Gastroesophageal sphincter (tissue), 4 donors: Measurements from ENCODE around the gene ABRACL. TPM values are rescaled to one million over a fixed set of nuclear protein-coding genes. Genes with fewer than 3 reads are reported as not detected.
"Not testable (repeated sequence)": the region's sequence is repeated elsewhere in the genome, so short reads cannot be mapped to it uniquely, and the experiment has no call there.

Experiments used
- ATAC-seq: fragments of 150-250 bp; one replicate; pipeline ENCODE4 v1.9.1; 2016; ENCODE audit warnings: mild to moderate bottlenecking, moderate library complexity
- H3K27ac ChIP-seq, 4 donors: fragments of 200-600 bp; sonication (generic) in 3 of 4; 1 replicate in 3 of 4; 2 replicates in 1 of 4; pipeline ENCODE4 v1.5.1; 2016 to 2019
- H3K27me3 ChIP-seq: fragments of 200-600 bp; sonication (generic); one replicate; pipeline ENCODE4 v1.5.1; 2019
- H3K36me3 ChIP-seq, 2 donors: fragments of 200-600 bp; sonication (generic); one replicate each; pipeline ENCODE4 v1.5.1; 2019; ENCODE audit warnings: control low read depth in 1 of 2
- H3K4me1 ChIP-seq, 3 donors: fragments of 200-600 bp; sonication (generic); 1 replicate in 2 of 3; 2 replicates in 1 of 3; pipeline ENCODE4 v1.5.1; 2016 to 2019; ENCODE audit warnings: control low read depth in 2 of 3
- H3K4me3 ChIP-seq, 2 donors: fragments of 200-600 bp; sonication (generic); one replicate each; pipeline ENCODE4 v1.5.1; 2019; ENCODE audit warnings: mild to moderate bottlenecking in 1 of 2, moderate library complexity in 1 of 2
- H3K9me3 ChIP-seq, 3 donors: fragments of 200-600 bp; sonication (generic); one replicate each; pipeline ENCODE4 v1.5.1; 2017 to 2019; ENCODE audit warnings: control low read depth in 2 of 3
- EP300 ChIP-seq: sonication (generic); formaldehyde crosslinking; IDR thresholded peaks from one replicate; pipeline ENCODE4 v1.6.1; 2017; ENCODE audit warnings: antibody characterized with exemption, mild to moderate bottlenecking
- POLR2A ChIP-seq, 2 donors: fragments of 450-650 bp; IDR thresholded peaks; one replicate each; pipeline ENCODE4 v1.6.1; 2017; ENCODE audit warnings: antibody characterized with exemption in 2 of 2, mild to moderate bottlenecking in 2 of 2, moderate library complexity in 1 of 2
- POLR2AphosphoS5 ChIP-seq: sonication (generic); formaldehyde crosslinking; IDR thresholded peaks from one replicate; pipeline ENCODE4 v1.6.1; 2017; ENCODE audit warnings: antibody characterized with exemption
- WGBS, 2 donors: methylation state at CpG; one replicate each; pipeline ENCODE4 v1.1.5; 2018; ENCODE audit warnings: low coverage in 1 of 2; 5-methylcytosine and 5-hydroxymethylcytosine counted together
- total RNA-seq, 4 donors: library from RNA; depleted of rRNA; stranded (reverse); fragments of >200 nt; gene quantifications; one replicate each; pipeline ENCODE4 v1.1.0, GENCODE V29; 2016
- TF ChIP-seq, protein P1 (sequence below), 4 experiments: fragments of 200-600 bp in 2 of 4; fragments of 450-650 bp in 2 of 4; sonication (generic) in 1 of 4; IDR thresholded peaks; one replicate each; pipeline ENCODE4 v1.5.1; 2017 to 2019; ENCODE audit warnings: antibody characterized with exemption in 4 of 4, mild to moderate bottlenecking in 2 of 4, moderate library complexity in 2 of 4

ABRACL gene
- total RNA-seq, 4 donors from 2014 or later = 0.78 to 11.9 (median 8.4) TPM

DNA sequence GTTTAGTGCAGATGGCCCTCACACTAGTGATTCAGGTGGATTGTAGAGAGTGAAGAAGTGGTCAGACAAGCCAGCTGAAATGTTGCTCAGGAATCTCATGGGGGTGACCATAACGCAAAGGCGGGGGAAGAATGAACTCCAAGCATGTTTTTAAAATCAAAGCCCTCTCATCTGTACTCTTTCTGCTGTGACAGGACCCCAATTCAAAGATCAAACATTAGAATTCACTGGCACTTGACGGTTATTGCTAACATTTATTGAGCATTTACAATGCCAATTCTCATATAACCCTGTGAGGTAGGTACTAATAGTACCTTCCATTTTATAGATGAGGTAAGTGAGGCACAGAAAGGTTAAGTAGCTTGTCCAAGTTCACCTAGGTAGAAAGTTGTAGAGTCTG is 15.7 kb downstream of the ABRACL start:
- 91% methylated on average over 3 of the region's 3 CpGs; no CpG with 5 or more reads in 1 of the 2 donors for WGBS, 2 donors

DNA sequence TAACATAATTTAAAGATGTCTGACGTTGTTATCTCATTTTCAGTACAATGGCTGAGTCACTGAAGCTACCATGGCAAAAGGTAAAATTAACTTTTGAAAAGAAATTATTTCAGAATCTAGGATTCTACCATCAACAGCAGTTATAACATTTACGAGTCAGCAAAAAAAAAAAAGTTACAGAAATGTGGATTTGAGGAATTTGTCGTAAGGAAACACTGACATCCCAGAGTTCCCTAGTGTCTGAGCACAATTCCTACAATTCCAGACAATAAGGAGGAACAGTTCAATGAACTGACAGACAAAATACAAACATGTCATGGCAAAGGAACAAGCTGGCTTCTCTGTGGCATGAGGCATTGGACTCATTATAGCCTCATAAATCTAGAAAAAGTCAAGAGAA is 19.1 kb downstream of the ABRACL start:
- Histone ChIP-seq H3K9me3 (no peaks in the 10 kb centered on the region), H3K4me3 (no peak overlapping the region), H3K27me3 (no peaks in the 10 kb centered on the region), H3K27ac (no peak overlapping the region), H3K4me1 (no peaks in the 10 kb centered on the region), H3K36me3 (no peaks in the 10 kb centered on the region)
- TF ChIP-seq POLR2A (IDR thresholded peaks at IDR 0.05) = no peak
- no peak for TF ChIP-seq EP300
- TF ChIP-seq POLR2AphosphoS5 = no peak
- TF ChIP-seq, protein P1, sequence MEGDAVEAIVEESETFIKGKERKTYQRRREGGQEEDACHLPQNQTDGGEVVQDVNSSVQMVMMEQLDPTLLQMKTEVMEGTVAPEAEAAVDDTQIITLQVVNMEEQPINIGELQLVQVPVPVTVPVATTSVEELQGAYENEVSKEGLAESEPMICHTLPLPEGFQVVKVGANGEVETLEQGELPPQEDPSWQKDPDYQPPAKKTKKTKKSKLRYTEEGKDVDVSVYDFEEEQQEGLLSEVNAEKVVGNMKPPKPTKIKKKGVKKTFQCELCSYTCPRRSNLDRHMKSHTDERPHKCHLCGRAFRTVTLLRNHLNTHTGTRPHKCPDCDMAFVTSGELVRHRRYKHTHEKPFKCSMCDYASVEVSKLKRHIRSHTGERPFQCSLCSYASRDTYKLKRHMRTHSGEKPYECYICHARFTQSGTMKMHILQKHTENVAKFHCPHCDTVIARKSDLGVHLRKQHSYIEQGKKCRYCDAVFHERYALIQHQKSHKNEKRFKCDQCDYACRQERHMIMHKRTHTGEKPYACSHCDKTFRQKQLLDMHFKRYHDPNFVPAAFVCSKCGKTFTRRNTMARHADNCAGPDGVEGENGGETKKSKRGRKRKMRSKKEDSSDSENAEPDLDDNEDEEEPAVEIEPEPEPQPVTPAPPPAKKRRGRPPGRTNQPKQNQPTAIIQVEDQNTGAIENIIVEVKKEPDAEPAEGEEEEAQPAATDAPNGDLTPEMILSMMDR (IDR thresholded peaks at IDR 0.05) = no peak
- ATAC-seq = no peak
- WGBS, 2 donors = 71 to 80% methylated on average over 3 of the region's 3 CpGs

More for the DNA sequence above, 15.7 kb downstream of the ABRACL start:
- Histone ChIP-seq H3K4me3 (no peak overlapping the region), H3K9me3 (no peaks in the 10 kb centered on the region), H3K36me3 (peaks cover 0 to 21% of the 10 kb centered on the region in 2 donors), H3K4me1 (no peaks in the 10 kb centered on the region), H3K27ac (no peak overlapping the region), H3K27me3 (no peaks in the 10 kb centered on the region)
- ATAC-seq = no peak
- TF ChIP-seq EP300 (no peak), POLR2AphosphoS5 (no peak), POLR2A (IDR thresholded peaks at IDR 0.05) (no peak)
- TF ChIP-seq, protein P1 (IDR thresholded peaks at IDR 0.05) = no peak

DNA sequence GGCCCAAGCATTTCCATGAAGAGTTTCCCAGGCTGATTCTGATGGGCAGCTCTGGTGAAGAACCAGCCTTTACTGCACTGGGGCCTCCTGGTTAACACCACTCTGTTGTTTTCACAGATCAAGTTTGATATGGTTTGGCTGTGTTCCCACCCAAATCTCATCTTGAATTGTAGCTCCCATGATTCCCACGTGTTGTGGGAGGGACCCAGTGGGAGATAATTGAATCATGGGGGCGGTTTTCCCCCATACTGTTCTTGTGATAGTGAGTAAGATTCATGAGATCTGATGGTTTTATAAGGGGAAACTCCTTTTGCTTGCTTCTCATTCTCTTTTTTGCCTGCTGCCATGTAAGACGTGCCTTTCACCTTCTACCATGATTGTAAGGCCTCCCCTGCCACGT is 20.4 kb downstream of the ABRACL start:
- not testable (repeated sequence) for H3K4me3 ChIP-seq, ATAC-seq, H3K4me1 ChIP-seq, H3K27me3 ChIP-seq, H3K36me3 ChIP-seq, H3K9me3 ChIP-seq, H3K27ac ChIP-seq
- WGBS, 2 donors = 75 to 82% methylated on average over 4 of the region's 4 CpGs

DNA sequence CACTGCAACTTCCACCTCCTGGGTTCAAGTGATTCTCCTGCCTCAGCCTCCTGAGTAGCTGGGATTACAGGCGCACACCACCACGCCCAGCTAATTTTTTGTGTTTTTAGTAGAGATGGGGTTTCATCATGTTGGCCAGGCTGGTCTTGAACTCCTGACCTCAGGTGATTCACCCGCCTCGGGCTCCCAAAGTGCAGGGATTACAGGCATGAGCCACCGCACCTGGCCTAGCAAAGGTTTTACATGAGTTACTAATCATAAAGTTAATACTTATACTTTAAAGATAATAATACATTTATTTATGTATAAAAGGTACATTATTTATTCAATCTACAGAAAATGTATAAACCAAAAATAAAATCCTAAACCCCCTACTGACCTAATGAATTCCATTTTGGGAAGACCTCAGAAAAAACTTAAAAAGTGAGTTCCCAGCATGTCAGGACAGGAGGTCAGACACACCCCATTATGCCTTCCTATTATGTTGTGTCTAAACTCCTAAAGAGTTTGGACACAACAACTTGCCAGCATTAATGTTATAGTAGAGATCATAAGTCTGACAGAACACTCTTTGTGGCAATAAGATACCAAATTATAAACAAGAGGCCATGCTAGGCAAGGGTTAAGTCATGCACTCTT is 21.7 kb downstream of the ABRACL start:
- 100% methylated on average over 2 of the region's 5 CpGs for WGBS, 2 donors
- ATAC-seq, H3K4me1 ChIP-seq, H3K4me3 ChIP-seq, H3K9me3 ChIP-seq, H3K27ac ChIP-seq, H3K27me3 ChIP-seq, H3K36me3 ChIP-seq: not testable (repeated sequence)

DNA sequence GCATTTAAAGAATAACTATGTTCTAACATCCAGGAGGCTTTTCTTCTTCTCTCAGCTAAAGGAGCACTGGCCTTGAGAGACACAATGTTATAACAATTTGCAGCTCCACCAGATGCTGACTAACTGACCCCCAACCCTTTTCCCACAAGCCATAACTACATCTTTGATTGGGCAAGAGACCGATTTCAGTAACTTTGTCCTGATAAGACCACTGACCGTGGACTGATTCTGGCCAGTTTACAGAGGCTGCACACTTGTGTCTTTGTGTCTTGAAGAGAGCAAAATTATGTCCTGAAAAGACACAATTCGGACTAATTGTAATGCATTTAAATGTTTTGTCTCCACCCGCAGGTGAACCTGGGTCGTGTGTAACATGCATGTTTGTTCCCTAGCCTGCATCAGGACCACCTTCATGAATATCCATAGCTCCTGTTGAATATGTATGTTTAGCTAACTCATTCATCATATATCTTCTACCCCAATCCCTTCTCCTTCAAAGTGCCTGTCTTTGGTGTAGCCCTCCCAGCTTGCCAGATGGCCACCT is 22.3 kb downstream of the ABRACL start:
- Histone ChIP-seq H3K36me3 (no peaks in the 10 kb centered on the region), H3K27ac (no peak overlapping the region), H3K4me3 (no peak overlapping the region), H3K9me3 (no peaks in the 10 kb centered on the region), H3K27me3 (no peaks in the 10 kb centered on the region), H3K4me1 (no peaks in the 10 kb centered on the region)
- TF ChIP-seq EP300 (no peak), POLR2AphosphoS5 (no peak), POLR2A (IDR thresholded peaks at IDR 0.05) (no peak)
- TF ChIP-seq, protein P1 (IDR thresholded peaks at IDR 0.05) = no peak
- 77 to 88% methylated on average over 5 of the region's 5 CpGs for WGBS, 2 donors
- ATAC-seq = no peak

DNA sequence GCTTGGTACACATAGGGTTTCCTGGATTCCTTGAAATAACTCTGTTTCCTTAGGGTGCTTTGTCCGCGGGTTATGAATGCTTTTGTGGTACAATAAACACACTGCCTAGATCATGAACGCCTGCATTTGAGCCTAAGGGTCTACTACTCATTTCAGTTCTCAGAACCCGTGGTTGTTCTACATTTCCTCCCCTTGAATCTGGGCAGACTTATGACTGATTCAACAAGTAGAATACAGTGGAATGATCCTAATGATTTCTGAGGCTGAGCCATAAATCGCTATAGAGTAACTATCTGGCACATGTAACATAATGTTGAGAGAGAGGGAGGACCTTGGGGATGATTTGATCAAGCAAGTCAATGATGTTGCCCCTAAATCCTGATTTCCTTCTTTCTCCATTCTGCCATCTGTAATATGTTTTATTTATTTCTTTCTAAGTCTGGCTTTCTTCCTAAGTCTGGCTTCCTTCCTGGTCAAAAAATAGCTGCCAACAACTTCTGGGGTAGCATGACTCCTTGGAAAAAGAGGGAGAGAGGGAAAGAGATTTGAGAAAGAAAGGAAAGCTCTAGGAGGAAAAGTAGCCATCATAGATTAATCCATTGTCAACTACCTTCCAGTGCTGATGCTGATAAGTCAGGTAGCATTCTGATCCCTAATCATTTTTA is 23.0 kb downstream of the ABRACL start:
- H3K4me1 ChIP-seq = no peaks in the 10 kb centered on the region
- WGBS, 2 donors = 82 to 89% methylated on average over 5 of the region's 5 CpGs
- no peak overlapping the region for H3K4me3 ChIP-seq
- H3K27me3 ChIP-seq = no peaks in the 10 kb centered on the region
- H3K27ac ChIP-seq = no peak overlapping the region
- ATAC-seq = no peak
- TF ChIP-seq, protein P1 (IDR thresholded peaks at IDR 0.05) = no peak
- TF ChIP-seq EP300 (no peak), POLR2AphosphoS5 (no peak), POLR2A (IDR thresholded peaks at IDR 0.05) (no peak)
- no peaks in the 10 kb centered on the region for H3K36me3 ChIP-seq
- H3K9me3 ChIP-seq = no peaks in the 10 kb centered on the region
